HepG2 (cell line): ENCODE results near the gene FBXL7.

Experiments
- ELK4 ChIP-seq: sonication (generic); formaldehyde crosslinking; IDR thresholded peaks from 2 replicates; pipeline ENCODE4 v1.9.0; 2021; ENCODE audit warnings: missing genetic modification reagents, borderline replicate concordance
- EZH2 ChIP-seq: conservative IDR thresholded peaks from 2 replicates; pipeline ENCODE4 v1.6.1; 2012; ENCODE audit warnings: mild to moderate bottlenecking, low read depth, low read length, moderate library complexity
- HDAC6 ChIP-seq: fragments of 200-600 bp; sonication (generic); IDR thresholded peaks from 2 replicates; pipeline ENCODE4 v1.7.0; 2017; ENCODE audit warnings: mild to moderate bottlenecking, antibody characterized with exemption, low read length, low read depth
- MLX ChIP-seq: IDR thresholded peaks from 2 replicates; pipeline ENCODE4 v1.6.1; 2016
- NFRKB ChIP-seq: fragments of 450-650 bp; IDR thresholded peaks from 2 replicates; pipeline ENCODE4 v1.6.1; 2017
- THAP8 ChIP-seq: sonication (generic); formaldehyde crosslinking; IDR thresholded peaks from 2 replicates; pipeline ENCODE4 v1.5.1; 2020; ENCODE audit warnings: missing genetic modification reagents, mild to moderate bottlenecking, borderline replicate concordance
- UBTF ChIP-seq: sonication (generic); formaldehyde crosslinking; IDR thresholded peaks from 2 replicates; pipeline ENCODE4 v1.4.0; 2020; ENCODE audit warnings: mild to moderate bottlenecking, missing genetic modification reagents
- ZBTB43 ChIP-seq: sonication (generic); formaldehyde crosslinking; conservative IDR thresholded peaks from 2 replicates; pipeline ENCODE4 v1.4.0; 2020; ENCODE audit warnings: missing genetic modification reagents
- ZNF431 ChIP-seq: sonication (generic); formaldehyde crosslinking; IDR thresholded peaks from 2 replicates; pipeline ENCODE4 v1.9.0; 2022; ENCODE audit warnings: missing genetic modification reagents, low read depth, mild to moderate bottlenecking, borderline replicate concordance
- ZNF775 ChIP-seq: sonication (generic); formaldehyde crosslinking; IDR thresholded peaks from 2 replicates; pipeline ENCODE4 v1.4.0; 2020; ENCODE audit warnings: missing genetic modification reagents, mild to moderate bottlenecking, moderate library complexity, borderline replicate concordance

- TF ChIP-seq HDAC6 (no peak), ELK4 (CRISPR knock-in tag) (no peak), ZBTB43 (CRISPR knock-in tag) (no peak), ZNF775 (CRISPR knock-in tag) (no peak), NFRKB (no peak), ZNF431 (CRISPR knock-in tag) (no peak), EZH2 (no peak), THAP8 (CRISPR knock-in tag) (no peak), UBTF (CRISPR knock-in tag) (no peak), MLX (CRISPR knock-in tag) (no peak)
These were observed 139.3 kb downstream of the FBXL7 start for GRCh38 chr5:15639288-15639687.
